ENCODE data around the gene ARHGEF10L. TPM values are rescaled to one million over a fixed set of nuclear protein-coding genes. Genes with fewer than 3 reads are reported as not detected.

Gene ARHGEF10L
- total RNA-seq, 1 donor from 2014 or later = 25.7 TPM

DNA sequence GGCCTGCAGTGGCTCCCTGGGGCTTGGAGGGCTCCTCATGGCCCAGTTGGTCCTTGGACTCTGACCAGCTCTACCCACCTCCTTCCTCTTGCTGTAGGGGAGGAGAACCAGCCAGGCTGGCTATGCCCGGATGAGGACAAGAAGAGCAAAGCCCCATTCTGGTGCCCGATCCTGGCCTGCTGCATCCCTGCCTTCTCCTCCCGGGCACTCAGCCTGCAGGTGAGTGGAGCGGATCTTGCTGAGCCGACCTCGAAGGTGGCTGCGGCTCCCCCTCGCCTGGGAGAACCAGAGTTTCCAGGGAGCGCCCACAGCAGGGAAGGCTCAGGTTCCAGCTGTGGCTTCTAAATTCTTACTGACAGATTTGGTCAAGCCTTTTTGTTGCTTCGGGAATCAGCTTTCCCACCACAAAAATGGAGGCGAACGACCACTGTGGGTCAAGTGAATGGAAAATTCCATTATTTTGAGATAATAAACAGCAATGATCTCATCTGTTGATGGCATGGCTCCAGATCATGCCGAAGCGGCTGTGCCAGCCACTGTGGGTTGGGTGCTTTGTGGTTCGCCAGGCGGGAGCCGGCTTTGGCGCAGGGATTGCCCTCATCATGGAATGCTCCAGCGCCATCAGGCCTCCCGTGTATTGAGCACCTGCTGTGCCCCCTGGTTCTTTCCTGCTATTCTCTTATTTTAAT lies 109.1 kb downstream of the ARHGEF10L start:
- FAIRE-seq (no peak), DNase-seq (ENCODE audit: low spot score in 2 of 2) (no peak)

DNA sequence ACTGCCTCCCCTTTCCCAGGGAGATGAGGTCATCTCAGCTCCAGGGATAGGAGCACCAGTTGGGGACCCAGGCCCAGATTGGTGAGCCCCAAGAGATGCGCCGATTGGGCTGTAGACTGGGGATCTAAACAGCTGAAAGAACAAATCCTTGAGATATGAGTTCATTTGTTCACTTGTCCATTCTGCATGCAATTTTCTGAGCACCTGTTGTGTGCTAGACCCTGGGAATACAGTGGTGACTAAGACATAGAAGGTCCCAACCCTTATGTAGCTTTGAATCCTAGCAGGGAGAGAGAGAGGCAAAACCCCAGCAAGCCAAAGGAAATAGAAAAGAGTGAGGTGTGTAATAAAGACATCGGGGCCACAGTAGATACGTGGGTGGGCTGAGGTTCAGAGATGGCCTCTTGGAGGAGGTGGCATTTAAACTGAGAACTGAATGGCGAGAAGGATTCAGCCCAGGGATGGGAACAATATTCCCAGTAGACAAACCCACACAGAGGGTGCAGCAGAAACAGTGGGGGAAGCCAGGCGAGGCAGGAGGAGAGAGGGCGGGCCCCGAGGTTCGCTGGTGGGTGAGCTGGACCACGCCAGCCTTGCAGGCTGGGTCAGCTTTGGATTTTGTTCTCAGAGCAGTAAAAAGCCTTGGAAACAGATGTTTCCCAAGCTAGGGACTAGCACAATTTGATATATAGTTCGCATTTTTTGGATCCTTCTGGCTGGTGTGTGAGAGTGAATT lies 110.0 kb downstream of the ARHGEF10L start:
- DNase-seq (ENCODE audit: low spot score in 2 of 2) = no peak
- FAIRE-seq = no peak

DNA sequence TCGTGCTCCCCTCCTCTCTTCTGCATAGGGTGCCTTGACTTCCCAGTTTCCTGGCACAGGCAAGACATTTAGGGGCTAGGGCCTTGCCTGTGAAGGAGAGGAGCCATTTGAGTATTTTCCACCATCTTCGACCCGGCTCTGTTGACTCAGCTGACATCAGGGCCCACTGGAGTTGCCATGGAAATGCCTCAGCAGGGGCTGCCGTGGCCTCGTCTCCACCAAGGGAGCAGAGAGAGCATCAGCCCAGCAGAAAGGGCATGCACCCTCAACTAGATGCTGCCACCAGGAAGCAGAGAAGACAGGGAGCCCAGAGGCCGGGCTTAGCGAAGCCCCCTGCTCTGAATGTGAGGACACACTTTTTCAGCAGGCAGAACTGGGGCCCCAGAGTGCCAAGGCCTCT lies 113.8 kb downstream of the ARHGEF10L start:
- DNase-seq (ENCODE audit: low spot score in 2 of 2) (no peak), FAIRE-seq (no peak)

DNA sequence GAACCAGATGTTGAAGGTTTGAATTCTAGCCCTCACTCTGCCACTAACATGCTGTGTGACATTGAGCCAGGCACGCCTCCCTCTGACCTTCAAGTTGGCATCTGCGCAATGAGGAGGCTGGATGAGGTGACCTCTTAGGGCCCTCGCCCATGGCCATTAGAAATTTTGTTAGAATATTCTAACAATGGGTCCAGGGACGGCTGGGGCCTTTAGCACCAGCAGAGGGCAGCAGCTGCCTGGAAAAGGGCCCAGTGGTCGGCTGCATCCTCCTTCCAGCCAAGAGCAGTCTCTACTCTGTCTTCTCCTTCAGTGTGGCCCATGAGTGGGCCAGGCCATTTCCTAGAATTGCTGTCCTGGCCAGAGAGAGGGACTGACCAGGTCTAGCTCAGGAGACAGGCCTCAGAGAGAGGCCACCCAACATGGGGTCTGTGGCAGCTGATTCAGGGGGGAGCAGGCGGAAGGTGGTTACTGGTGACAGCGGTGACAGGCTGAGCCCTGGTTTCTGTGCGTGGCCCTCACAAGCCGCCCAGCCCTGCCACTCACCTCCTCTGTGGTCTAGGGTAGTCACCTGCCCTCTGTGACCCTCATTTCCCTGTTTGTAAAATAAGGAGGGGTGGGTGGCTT lies 114.3 kb downstream of the ARHGEF10L start:
- peak in 1 of 2 donors; percentile 74 for DNase-seq (ENCODE audit: low spot score in 2 of 2)
- no peak for FAIRE-seq

DNA sequence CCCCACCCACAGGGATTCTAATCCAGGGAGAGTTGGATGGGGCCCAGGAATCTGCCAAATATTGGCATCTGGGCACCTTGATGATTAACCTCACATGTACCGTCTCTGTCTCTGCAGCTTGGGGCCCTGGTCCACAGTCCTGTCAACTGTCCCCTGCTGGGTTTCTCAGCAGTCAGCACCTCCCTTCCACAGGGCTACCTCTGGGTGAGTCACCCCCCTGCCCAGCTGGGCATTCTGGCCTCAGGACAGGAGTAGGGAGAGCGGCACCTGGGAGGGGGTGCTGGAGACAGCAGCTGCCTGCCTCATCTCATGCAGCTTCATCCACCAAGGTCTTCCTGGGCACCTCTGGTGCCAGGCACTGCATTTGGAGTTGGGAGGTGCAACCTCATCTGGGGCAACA lies 115.0 kb downstream of the ARHGEF10L start:
- no peak for DNase-seq (ENCODE audit: low spot score in 2 of 2)
- no peak for FAIRE-seq

DNA sequence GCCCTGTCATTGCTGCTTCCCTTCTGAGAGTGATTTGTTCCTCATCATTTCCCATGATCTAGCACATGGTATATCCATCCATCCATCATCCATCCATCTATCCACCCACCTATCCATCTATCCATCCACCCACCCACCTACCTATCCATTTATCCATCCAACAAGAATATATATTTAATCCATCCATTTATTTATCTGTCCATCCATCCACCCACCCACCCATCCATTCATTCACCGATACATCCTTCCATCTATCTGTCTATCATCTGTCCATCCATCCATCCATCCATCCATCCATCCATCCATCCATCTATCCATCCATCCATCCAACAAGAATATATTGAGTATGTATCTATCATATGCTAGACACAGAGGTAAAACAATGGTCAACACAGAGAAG lies 115.7 kb downstream of the ARHGEF10L start:
- FAIRE-seq (no peak), DNase-seq (ENCODE audit: low spot score in 2 of 2) (no peak)

DNA sequence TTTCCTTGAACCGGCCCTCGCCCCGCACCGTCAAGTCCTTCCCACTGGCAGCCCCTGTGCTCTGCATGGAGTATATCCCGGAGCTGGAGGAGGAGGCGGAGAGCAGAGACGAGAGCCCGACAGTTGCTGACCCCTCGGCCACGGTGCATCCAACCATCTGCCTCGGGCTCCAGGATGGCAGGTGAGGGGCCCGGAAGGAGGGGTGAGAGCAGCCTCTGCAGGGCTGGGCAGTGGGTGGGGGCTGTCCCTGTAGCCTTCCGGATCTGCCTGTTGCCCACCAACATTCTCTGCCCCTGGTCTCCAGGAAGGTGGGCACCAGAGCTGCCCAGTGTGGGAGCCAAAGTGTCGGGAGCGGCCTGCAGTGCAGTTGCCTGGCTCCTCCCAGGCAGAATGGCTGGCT lies 116.4 kb downstream of the ARHGEF10L start:
- DNase-seq (ENCODE audit: low spot score in 2 of 2) = no peak
- no peak for FAIRE-seq

DNA sequence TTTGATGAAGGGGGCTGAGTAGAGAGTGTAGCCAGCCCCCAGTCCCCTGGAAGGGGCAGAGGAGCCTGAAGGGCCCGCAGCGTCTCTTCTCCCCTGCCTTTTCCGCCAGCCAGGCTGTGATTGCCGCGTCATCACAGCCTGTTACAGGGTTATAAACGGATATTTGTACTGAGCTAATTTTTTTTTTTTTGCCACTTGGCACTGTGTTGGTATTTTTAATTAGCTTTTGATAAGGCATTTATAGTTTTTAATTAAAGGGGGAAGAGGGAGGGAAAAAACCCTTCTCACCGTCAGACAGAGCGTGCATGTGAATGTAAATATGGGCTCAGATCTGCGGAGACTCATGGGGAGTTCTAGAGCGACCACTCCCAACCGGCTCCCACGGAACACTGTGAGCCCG lies 117.9 kb downstream of the ARHGEF10L start:
- DNase-seq (ENCODE audit: low spot score in 2 of 2) (no peak), FAIRE-seq (no peak)

DNA sequence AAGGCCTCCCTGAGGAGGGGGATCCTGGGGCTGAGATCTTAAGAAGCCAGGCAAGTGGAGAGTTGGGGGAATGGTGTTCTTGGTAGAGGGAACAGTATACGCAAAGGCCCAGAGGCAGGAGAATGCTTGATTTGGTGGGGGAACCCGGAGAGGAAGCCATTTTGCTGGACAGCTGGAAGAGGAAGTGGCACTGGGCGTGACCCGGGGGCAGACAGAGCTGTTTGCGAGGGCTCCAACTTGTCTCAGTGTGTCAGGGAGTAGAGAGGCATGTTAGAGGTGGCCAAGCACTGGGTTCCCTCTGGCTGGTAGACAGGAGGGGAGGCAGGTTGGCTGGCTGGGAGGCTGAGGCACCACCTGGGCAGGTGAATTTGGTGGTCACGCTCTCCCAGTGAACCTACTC lies 119.3 kb downstream of the ARHGEF10L start:
- no peak for FAIRE-seq
- DNase-seq (ENCODE audit: low spot score in 2 of 2) = no peak

DNA sequence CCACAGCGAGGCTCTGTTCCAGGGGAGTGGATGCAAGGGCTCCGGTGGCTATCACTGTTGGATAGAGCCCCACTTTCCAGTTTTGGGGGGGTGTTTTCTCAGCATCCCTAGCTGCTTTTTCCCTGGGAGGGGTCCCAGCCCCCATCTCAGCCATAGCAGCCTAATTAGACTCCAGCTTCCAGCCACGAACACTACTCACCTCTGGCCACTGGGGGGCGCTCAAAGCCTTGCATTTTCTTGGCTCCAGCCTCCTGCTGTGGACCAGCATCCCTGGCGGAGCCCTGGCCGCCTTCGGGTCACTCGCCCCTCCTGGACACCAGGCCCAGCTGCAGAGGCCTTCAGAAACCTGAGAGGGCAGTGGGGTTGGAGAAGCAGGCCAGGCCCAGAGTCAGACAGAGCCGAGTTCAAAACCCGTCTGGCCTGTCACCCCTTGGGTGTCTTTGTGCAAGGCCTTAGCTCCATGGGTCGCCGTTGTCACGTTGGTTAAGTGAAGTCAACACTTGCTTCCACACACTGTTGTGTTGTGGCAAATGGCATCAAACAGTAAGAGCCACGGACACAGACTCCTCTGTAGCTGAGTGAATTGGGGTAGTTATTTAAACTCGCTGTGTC lies 122.2 kb downstream of the ARHGEF10L start:
- FAIRE-seq = no peak
- DNase-seq (ENCODE audit: low spot score in 2 of 2) = peak; percentile 54 to 84

DNA sequence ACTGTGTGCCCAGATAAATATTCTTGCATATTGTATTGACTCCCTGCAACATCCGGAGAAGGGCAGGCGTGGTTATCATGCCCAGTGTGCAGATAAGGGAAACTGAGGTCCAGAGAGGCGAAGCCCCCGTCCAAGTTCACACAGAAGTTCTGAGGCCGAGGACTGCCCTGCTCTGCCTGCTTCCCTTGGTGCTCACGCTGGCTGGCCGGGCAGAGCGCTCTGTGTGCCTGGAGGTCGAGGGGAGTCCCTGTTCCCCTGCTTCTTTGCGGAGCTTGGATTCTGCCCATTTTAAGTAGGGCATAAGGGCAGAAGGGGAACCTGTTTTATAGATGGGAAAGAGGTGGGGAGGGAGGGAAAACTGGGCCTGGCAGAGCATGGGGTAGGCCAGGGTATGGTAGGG lies 122.8 kb downstream of the ARHGEF10L start:
- DNase-seq (ENCODE audit: low spot score in 2 of 2) (no peak), FAIRE-seq (no peak)

DNA sequence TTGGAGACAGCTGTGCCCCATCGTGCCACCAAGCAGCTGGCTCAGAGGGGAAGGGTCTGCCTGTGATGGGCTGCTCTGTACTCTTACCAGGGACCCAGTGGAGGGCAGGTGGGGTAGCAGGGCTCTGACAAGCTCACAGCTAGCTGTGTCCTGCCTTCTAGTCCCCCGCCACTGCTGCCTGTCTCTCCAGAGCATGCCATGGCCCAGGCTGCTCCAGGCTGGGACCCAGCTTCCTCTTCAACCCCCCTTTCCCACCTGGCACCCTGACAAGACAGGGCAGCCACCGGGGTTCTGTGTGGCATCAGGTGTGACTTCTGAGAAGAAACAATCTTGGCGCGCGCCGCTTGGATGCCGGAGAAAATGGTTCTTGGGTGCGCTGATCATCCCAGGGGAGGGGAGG lies 123.3 kb downstream of the ARHGEF10L start:
- DNase-seq (ENCODE audit: low spot score in 2 of 2) (no peak), FAIRE-seq (no peak)

DNA sequence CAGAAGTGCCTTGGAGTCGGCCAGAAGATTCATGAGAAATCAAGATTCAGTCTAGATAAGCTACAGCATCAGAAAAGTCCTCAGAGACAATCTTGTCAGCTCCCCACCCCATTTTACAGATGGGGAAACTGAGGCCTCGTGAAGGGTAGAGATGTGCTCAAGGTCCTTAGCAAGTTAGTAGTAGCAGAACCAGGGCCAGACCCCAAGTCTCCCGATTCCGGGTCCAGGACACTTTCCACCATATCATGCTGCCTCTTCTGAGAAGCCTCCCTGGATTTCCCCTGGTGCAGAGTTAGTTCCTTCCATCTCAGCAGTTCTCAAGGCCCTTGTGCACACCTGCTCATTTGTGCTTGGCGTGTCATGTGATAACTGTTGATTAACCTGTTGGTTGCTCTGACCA lies 124.1 kb downstream of the ARHGEF10L start:
- DNase-seq (ENCODE audit: low spot score in 2 of 2) (no peak), FAIRE-seq (no peak)

DNA sequence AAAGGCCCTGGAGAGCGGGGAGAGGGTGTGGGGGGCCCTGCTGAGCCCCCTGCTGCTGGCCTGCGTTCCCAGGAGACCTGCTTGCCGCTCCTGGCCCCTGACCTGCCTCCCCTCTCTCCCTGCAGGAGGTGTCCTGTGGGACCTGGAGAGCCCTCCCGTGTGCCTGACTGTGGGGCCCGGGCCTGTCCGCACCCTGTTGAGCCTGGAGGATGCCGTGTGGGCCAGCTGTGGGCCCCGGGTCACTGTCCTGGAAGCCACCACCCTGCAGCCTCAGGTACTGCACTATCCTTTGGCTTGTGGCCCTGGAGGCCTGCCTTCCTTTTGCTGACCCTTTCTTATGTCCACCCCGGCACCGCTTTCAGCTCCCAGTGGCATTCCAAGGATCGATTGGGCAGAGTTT lies 124.8 kb downstream of the ARHGEF10L start:
- no peak for DNase-seq (ENCODE audit: low spot score in 2 of 2)
- FAIRE-seq = no peak

DNA sequence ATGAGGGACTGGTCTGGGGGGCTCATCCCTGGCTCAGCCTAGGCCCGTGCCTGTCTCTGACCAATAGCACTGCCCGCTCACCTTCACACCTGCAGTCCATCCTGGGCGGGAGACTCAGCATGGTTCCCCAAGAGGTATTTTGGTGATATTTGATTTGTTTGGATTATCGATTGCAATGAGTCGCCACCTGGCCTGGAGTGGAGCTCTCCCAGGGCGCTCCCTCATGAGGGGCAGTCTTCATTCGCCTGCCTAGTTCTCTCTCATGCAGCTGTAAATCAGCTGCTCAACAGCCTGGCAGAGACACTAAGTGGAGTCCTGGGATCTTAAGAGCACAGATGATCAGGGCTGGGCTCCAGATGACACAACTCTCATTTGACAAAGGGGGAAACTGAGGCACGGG lies 125.6 kb downstream of the ARHGEF10L start:
- FAIRE-seq (no peak), DNase-seq (ENCODE audit: low spot score in 2 of 2) (no peak)

DNA sequence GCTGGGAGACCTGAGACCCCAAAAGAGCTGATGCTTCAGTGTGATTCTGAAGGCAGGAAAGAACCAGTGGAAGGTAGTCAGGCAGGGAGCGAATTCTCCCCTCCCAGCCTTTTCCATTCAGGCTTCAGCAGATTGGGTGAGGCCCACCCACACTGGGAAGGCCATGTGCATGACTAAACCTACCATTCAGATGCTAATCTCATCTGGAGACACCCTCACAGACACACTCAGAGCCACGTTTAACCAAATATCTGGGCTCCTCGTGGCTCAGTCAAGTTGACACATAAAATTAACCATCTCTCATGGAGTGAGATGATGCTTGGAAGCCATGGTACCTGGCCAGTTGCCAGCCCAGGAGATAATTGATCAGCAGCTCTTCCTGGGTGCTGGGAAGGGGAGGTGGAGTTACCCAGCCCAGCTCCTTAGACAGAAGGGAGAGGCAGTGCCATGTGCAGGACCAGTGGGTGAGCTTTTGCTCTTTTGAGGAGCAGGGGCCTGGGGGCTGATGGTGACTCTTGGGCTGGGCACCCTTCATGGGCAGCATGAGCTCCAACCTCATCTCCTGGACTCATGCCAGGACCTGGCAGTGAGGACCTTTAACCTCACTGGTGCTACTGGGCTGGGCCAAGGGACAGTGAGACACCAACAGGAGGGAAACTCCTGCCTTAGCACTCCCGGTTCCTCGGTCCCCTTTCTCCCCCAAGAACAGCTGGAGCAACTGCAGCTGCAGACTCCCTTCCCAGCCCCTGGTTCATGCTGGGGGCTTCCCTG lies 126.6 kb downstream of the ARHGEF10L start:
- no peak for FAIRE-seq
- DNase-seq (ENCODE audit: low spot score in 2 of 2) = no peak

DNA sequence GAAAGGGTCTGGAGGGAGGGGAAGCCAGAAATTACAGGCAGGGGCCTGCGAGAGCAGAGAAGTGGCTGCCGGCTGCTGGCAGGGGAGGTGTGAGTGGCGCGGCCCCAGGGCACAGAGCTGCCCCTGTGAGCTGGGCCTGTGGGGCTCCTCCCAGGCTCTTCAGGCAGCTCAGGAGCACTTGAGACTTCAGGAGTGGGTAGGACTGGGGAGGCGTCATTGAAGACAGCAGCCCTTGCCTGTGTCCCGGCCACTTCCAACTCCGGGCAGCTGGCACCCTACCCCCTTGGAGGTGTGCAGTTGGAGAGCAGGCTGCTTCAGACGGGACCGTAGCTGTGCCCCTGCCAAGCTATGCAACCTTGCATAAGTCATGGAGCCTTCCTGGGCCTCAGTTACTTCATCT lies 128.1 kb downstream of the ARHGEF10L start:
- DNase-seq (ENCODE audit: low spot score in 2 of 2) (no peak), FAIRE-seq (no peak)

DNA sequence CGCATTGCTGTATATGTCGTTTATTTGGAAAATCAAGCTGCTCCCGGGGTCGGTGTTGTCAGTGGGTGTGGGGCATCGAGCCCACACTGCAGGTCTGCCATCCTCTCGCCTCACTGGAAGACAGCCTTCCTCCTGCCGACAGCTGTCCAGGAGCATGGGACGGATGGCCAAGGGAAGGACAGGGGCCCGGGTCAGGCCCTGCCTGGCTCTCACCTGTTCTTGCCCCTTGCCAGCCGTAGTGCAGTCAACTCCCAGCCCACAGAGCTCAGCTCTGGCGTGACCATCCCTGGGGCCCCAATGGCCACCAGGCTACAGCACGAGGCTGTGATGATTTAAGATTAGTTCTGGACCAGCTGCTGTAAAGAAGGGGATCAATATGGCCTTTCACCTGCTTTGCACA lies 128.7 kb downstream of the ARHGEF10L start:
- DNase-seq (ENCODE audit: low spot score in 2 of 2) (no peak), FAIRE-seq (no peak)

DNA sequence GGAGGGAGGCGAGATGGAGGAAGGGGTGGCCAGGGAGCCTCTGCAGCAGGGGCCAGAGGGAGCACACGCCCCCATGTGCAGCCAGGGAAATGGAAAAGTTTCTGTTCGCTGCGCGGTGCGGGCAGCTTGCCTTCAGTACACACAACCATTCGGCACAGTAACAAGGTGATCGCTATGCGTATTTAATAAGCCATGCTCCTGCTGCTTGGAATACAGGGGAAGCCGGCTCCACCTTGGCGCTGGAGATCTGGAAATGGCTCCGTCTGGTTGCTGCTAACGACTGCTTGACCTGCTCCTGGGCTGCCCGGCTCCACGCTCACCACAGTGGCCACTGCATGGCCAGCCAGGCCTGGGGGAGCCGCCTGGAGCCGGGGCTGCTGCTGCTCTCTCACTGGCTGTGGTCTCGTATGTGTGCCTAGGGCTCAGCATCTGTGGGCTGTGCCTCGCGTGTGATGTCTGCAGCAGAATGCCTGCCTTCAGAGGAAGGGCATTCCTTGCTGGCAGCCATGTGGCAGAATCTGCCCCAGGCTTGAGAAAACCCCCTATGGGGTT lies 129.2 kb downstream of the ARHGEF10L start:
- DNase-seq (ENCODE audit: low spot score in 2 of 2) (no peak), FAIRE-seq (no peak)

DNA sequence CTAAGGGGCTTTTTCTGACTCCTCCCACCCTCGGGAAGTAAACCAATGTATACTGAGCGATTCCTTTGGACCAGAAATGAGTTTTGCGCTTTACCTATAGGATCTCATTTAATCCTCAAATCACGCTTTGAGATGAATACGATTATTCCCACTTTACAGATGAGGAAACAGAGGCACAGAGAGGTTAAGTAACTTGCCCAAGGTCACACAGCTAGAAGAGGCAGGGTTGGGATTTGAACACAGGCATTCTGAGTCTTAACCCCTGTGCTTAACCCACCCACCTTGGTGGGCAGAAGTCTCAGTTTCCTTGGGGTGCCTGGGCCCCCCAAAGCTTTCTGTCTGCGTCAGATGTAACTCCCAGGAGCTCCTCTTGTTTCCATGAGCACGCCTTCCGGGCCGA lies 129.8 kb downstream of the ARHGEF10L start:
- FAIRE-seq (no peak), DNase-seq (ENCODE audit: low spot score in 2 of 2) (no peak)

Data from frontal cortex (tissue), 4 donors.